IMR-90 (cell line): ENCODE data around the gene FAM98C. TPM values are rescaled to one million over a fixed set of nuclear protein-coding genes. Genes with fewer than 3 reads are reported as not detected.

Experiments
- ATAC-seq: fragments of 200-7000 bp; cut with Tn5 transposase; 2 replicates; pipeline ENCODE4 v1.9.1; 2020; ENCODE audit warnings: low read depth, mild to moderate bottlenecking, moderate library complexity
- BruUV-seq: library from RNA; stranded (reverse); fragments of 400-500 nt; replicated peaks from 2 replicates; lab custom pipeline; 2021; lab: Mats Ljungman, UMichigan
- CTCF ChIA-PET: fragments of 300-600 bp; formaldehyde crosslinking; extraction: SDS; loops from one replicate; lab custom pipeline; 2021; ENCODE audit warnings: antibody characterized with exemption; lab: Yijun Ruan, JAX
- POLR2A ChIA-PET: fragments of 300-600 bp; sonication (Branson Sonifier 250); formaldehyde crosslinking; loops from one replicate; lab custom pipeline; 2022; ENCODE audit warnings: antibody characterized with exemption; ENCODE audit not compliant: unreplicated experiment; lab: Charles Lee
- DNase-seq: peaks from one replicate; pipeline ENCODE4 v3.0.0; 2013
- H2AFZ ChIP-seq: replicated peaks from 2 replicates; pipeline ENCODE3; 2013; ENCODE audit warnings: low read length, mild to moderate bottlenecking; ENCODE audit not compliant: poor library complexity
- H2AK5ac ChIP-seq: 2 replicates; pipeline ENCODE4 v1.6.1; 2013; ENCODE audit warnings: low read depth, low read length, inconsistent platforms
- H2AK9ac ChIP-seq: replicated peaks from 2 replicates; pipeline ENCODE3; 2013; ENCODE audit warnings: mild to moderate bottlenecking, low read depth, low read length, moderate library complexity; ENCODE audit not compliant: poor library complexity
- H2BK120ac ChIP-seq: 2 replicates; pipeline ENCODE4 v1.6.1; 2013; ENCODE audit warnings: low read depth, low read length, inconsistent platforms
- H2BK15ac ChIP-seq: 3 replicates; pipeline ENCODE4 v1.6.1; 2013; ENCODE audit warnings: low read depth, low read length, inconsistent platforms
- H2BK20ac ChIP-seq: 2 replicates; pipeline ENCODE4 v1.6.1; 2013; ENCODE audit warnings: low read depth, mild to moderate bottlenecking, inconsistent platforms, low read length, moderate library complexity
- H2BK5ac ChIP-seq: 2 replicates; pipeline ENCODE4 v1.6.1; 2013; ENCODE audit warnings: mild to moderate bottlenecking, low read depth, low read length, inconsistent platforms; ENCODE audit not compliant: poor library complexity, severe bottlenecking
- H3K14ac ChIP-seq: replicated peaks from 2 replicates; pipeline ENCODE4 v1.6.1; 2013; ENCODE audit warnings: low read depth, low read length, inconsistent platforms
- H3K18ac ChIP-seq: 2 replicates; pipeline ENCODE4 v1.6.1; 2013; ENCODE audit warnings: low read depth, low read length, control low read depth
- H3K23ac ChIP-seq: 2 replicates; pipeline ENCODE4 v1.6.1; 2013; ENCODE audit warnings: low read depth, low read length, inconsistent platforms
- H3K27ac ChIP-seq: 2 replicates; pipeline ENCODE4 v1.5.1; 2013; ENCODE audit warnings: mild to moderate bottlenecking, control low read depth, low read length; ENCODE audit not compliant: insufficient read depth
- H3K27me3 ChIP-seq: 2 replicates; pipeline ENCODE4 v1.6.1; 2013; ENCODE audit warnings: low read length; ENCODE audit not compliant: control insufficient read depth, insufficient read depth
- H3K36me3 ChIP-seq: 2 replicates; pipeline ENCODE4 v1.6.1; 2013; ENCODE audit warnings: low read length, mixed read lengths; ENCODE audit not compliant: control insufficient read depth, insufficient read depth
- H3K4ac ChIP-seq: 2 replicates; pipeline ENCODE4 v1.6.1; 2013; ENCODE audit warnings: low read depth, low read length, inconsistent platforms
- H3K4me1 ChIP-seq: 2 replicates; pipeline ENCODE4 v1.6.1; 2013; ENCODE audit warnings: low read length, mixed read lengths; ENCODE audit not compliant: control insufficient read depth, insufficient read depth
- H3K4me2 ChIP-seq: 2 replicates; pipeline ENCODE4 v1.6.1; 2013; ENCODE audit warnings: low read depth, mild to moderate bottlenecking, control low read depth, low read length, moderate library complexity
- H3K4me3 ChIP-seq: 2 replicates; pipeline ENCODE4 v1.5.1; 2013; ENCODE audit warnings: low read depth, mild to moderate bottlenecking, control low read depth, low read length, moderate library complexity; ENCODE audit not compliant: insufficient read depth
- H3K56ac ChIP-seq: 2 replicates; pipeline ENCODE4 v1.6.1; 2013; ENCODE audit warnings: low read length, inconsistent platforms; ENCODE audit not compliant: insufficient read depth; ENCODE audit errors: extremely low read depth
- H3K79me1 ChIP-seq, 2 experiments: 2 replicates each; pipeline ENCODE4 v1.6.1; 2013; ENCODE audit warnings: low read length in 2 of 2, inconsistent platforms in 1 of 2, low read depth in 1 of 2
- H3K9ac ChIP-seq: 2 replicates; pipeline ENCODE4 v1.6.1; 2013; ENCODE audit warnings: low read depth, low read length, control low read depth
- H3K9me1 ChIP-seq: 2 replicates; pipeline ENCODE4 v1.6.1; 2013; ENCODE audit warnings: low read length, inconsistent platforms; ENCODE audit not compliant: insufficient read depth
- H3K9me3 ChIP-seq: 2 replicates; pipeline ENCODE4 v1.6.1; 2013; ENCODE audit warnings: low read length; ENCODE audit not compliant: control insufficient read depth, insufficient read depth
- H4K20me1 ChIP-seq: 2 replicates; pipeline ENCODE4 v1.6.1; 2013; ENCODE audit warnings: low read length, inconsistent platforms; ENCODE audit not compliant: insufficient read depth
- H4K5ac ChIP-seq: 2 replicates; pipeline ENCODE4 v1.6.1; 2013; ENCODE audit warnings: mild to moderate bottlenecking, low read depth, low read length, control low read depth
- H4K8ac ChIP-seq, 2 experiments: 2 replicates each; pipeline ENCODE4 v1.6.1; 2013; ENCODE audit warnings: low read depth in 2 of 2, low read length in 2 of 2, control low read depth in 1 of 2, inconsistent platforms in 1 of 2
- H4K91ac ChIP-seq: 2 replicates; pipeline ENCODE4 v1.6.1; 2013; ENCODE audit warnings: low read depth, low read length, inconsistent platforms; ENCODE audit not compliant: insufficient read depth
- BHLHE40 ChIP-seq: fragments of 150-350 bp; IDR thresholded peaks from 2 replicates; pipeline ENCODE4 v1.6.1; 2016; ENCODE audit warnings: mild to moderate bottlenecking, low read depth, low read length
- CEBPB ChIP-seq: IDR thresholded peaks from 2 replicates; pipeline ENCODE4 v1.6.1; 2012; ENCODE audit warnings: low read depth, low read length, improper control_type of control experiment
- CHD1 ChIP-seq: IDR thresholded peaks from 2 replicates; pipeline ENCODE4 v1.6.1; 2012; ENCODE audit warnings: low read depth, low read length, improper control_type of control experiment
- FOS ChIP-seq: fragments of 150-350 bp; IDR thresholded peaks from 2 replicates; pipeline ENCODE4 v1.6.1; 2016; ENCODE audit warnings: low read depth, low read length
- MAFK ChIP-seq: IDR thresholded peaks from 2 replicates; pipeline ENCODE4 v1.6.1; 2012; ENCODE audit warnings: low read depth, low read length, improper control_type of control experiment
- MAZ ChIP-seq: IDR thresholded peaks from 2 replicates; pipeline ENCODE4 v1.6.1; 2012; ENCODE audit warnings: low read depth, mild to moderate bottlenecking, low read length, improper control_type of control experiment, moderate library complexity, borderline replicate concordance
- MXI1 ChIP-seq: IDR thresholded peaks from 2 replicates; pipeline ENCODE4 v1.6.1; 2012; ENCODE audit warnings: low read depth, mild to moderate bottlenecking, low read length, moderate library complexity, borderline replicate concordance
- NFE2L2 ChIP-seq: fragments of 150-350 bp; IDR thresholded peaks from 2 replicates; pipeline ENCODE4 v1.6.1; 2016; ENCODE audit warnings: low read depth, mild to moderate bottlenecking, low read length
- POLR2A ChIP-seq: IDR thresholded peaks from 2 replicates; pipeline ENCODE4 v1.6.1; 2012; ENCODE audit warnings: mild to moderate bottlenecking, low read depth, low read length
- RAD21 ChIP-seq: IDR thresholded peaks from 2 replicates; pipeline ENCODE4 v1.6.1; 2012; ENCODE audit warnings: low read length, improper control_type of control experiment
- RFX5 ChIP-seq: IDR thresholded peaks from 2 replicates; pipeline ENCODE4 v1.8.0; 2012; ENCODE audit warnings: low read depth, mild to moderate bottlenecking, low read length, moderate library complexity
- SMC3 ChIP-seq: fragments of 150-350 bp; IDR thresholded peaks from 2 replicates; pipeline ENCODE4 v1.6.1; 2016; ENCODE audit warnings: low read depth, mild to moderate bottlenecking, antibody characterized with exemption, low read length, moderate library complexity
- WGBS, 2 experiments: methylation state at CpG; one replicate each; pipeline versions ENCODE4 v1.1.5 to v1.1.7; 2013; ENCODE audit warnings: missing lambda C conversion rate in 2 of 2; ENCODE audit not compliant: insufficient read length in 1 of 2; ENCODE audit errors: extremely low coverage in 2 of 2; 5-methylcytosine and 5-hydroxymethylcytosine counted together
- dilution Hi-C: fragments of 300-500 bp; cut with HindIII; formaldehyde crosslinking; loops from one replicate; pipeline ENCODE4 v1.14.3; 2018; ENCODE audit warnings: low sequenced_read_pairs; ENCODE audit not compliant: unreplicated experiment
- in situ Hi-C: fragments of 300-500 bp; cut with MboI; formaldehyde crosslinking; loops from 3 replicates; pipeline ENCODE4 v1.14.3; 2019; ENCODE audit warnings: low sequenced_read_pairs, inconsistent platforms, mixed read lengths
- intact Hi-C: fragments of 100-400 bp; cut with micrococcal nuclease; formaldehyde crosslinking; loops from 2 replicates; pipeline ENCODE4 v1.10.0; 2022
- polyA plus RNA-seq, 3 experiments: library from polyadenylated mRNA; depleted of rRNA; stranded (reverse); fragments of >200 nt; gene quantifications; 2 replicates each; pipeline ENCODE4 v1.2.3, GENCODE V29; 2012; ENCODE audit warnings: low replicate concordance in 1 of 3
- total RNA-seq: library from RNA; depleted of rRNA; stranded (reverse); fragments of >200 nt; gene quantifications from 2 replicates; pipeline ENCODE4 v1.2.3, GENCODE V29; 2012
- TF ChIP-seq, protein P1 (sequence below): fragments of 150-350 bp; IDR thresholded peaks from 2 replicates; pipeline ENCODE4 v1.6.1; 2017; ENCODE audit warnings: mild to moderate bottlenecking, antibody characterized with exemption, low read length, low read depth
- TF ChIP-seq, protein P2 (sequence below): conservative IDR thresholded peaks from 2 replicates; pipeline ENCODE4 v1.5.1; 2012; ENCODE audit warnings: mild to moderate bottlenecking, low read depth, low read length, improper control_type of control experiment

FAM98C gene
- total and polyA plus RNA-seq, 2 of the 4 experiments (the other 2 are of a cell fraction) = 3.6 to 17.9 TPM

DNA sequence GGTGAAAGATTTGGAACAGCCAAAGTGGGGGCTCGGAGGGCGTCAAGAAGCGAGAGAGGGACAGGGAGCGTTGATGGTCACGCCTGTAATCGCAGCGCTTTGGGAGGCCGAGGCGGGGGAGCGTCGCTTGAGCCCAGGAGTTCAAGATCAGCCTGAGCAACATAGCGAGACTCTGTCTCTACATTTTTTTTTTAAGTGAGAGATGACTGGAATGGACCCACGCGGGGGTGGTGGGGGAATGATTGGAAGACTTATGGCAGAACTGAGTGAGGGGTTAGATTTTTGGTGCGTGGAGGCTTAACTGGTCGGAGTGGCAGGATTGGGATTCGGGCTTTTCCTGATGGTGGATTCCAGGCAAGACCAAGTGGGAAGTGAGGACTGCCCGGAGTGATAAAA is 27.8 kb upstream of the FAM98C start:
- no peak overlapping the region for H2BK20ac ChIP-seq
- H3K36me3 ChIP-seq = peaks cover 21% of the 10 kb centered on the region
- peak overlapping the region; percentile 95; the same call in 1 of the 2 replicates for H3K23ac ChIP-seq
- H3K9me1 ChIP-seq = peaks cover 19% of the 10 kb centered on the region
- H3K18ac ChIP-seq = no peak overlapping the region; the same call in 1 of the 2 replicates
- H3K4me1 ChIP-seq = peaks cover 12% of the 10 kb centered on the region
- H2AK9ac ChIP-seq = peak overlapping the region; percentile 99
- peak overlapping the region; percentile 59 for H3K4me3 ChIP-seq
- H3K27ac ChIP-seq = peak overlapping the region; percentile 86
- ATAC-seq = peak; percentile 19
- H4K5ac ChIP-seq = peak overlapping the region; percentile 43
- peak overlapping the region; percentile 99 for H3K14ac ChIP-seq
- WGBS, 2 experiments = 1% methylated on average over 16 of the region's 18 CpGs; no CpG with 5 or more reads in 1 of the 2 experiments
- peak overlapping the region; percentile 88 for H2AK5ac ChIP-seq
- H3K9ac ChIP-seq = peak overlapping the region; percentile 88
- H4K20me1 ChIP-seq = peaks cover 40% of the 10 kb centered on the region
- CTCF ChIA-PET = interaction anchor here (1.1 kb wide), 1 partner anchor 12 kb away, joined by 4 read pairs; the partner anchor contains the start of gene GGN
- peak overlapping the region; percentile 48; the same call in 1 of the 3 replicates for H2BK15ac ChIP-seq
- DNase-seq = peak; percentile 11
- POLR2A ChIA-PET = interaction anchor here (0.6 kb wide), 1 partner anchor 13 kb away, joined by 3 read pairs; no protein-coding TSS in a partner anchor
- H3K79me1 ChIP-seq = peaks cover 19 to 51% of the 10 kb centered on the region in 2 experiments; a peak in 3 of 4 replicates
- peak overlapping the region; percentile 96 for H3K4ac ChIP-seq
- H2BK120ac ChIP-seq = peak overlapping the region; percentile 60
- H3K56ac ChIP-seq = peak overlapping the region; percentile 92
- dilution Hi-C loops (no loop called here), intact Hi-C loops (loop anchor here (2.0 kb wide), 2 partner anchors 14 to 38 kb away; partner anchors contain the start of genes GGN and SPRED3), in situ Hi-C loops (no loop called here)
- TF ChIP-seq SMC3 (no peak), POLR2A (no peak), CHD1 (no peak), NFE2L2 (no peak), RFX5 (no peak), MXI1 (no peak), CEBPB (no peak), MAFK (no peak), BHLHE40 (no peak), RAD21 (no peak), MAZ (no peak), FOS (no peak)
- TF ChIP-seq, protein P1, sequence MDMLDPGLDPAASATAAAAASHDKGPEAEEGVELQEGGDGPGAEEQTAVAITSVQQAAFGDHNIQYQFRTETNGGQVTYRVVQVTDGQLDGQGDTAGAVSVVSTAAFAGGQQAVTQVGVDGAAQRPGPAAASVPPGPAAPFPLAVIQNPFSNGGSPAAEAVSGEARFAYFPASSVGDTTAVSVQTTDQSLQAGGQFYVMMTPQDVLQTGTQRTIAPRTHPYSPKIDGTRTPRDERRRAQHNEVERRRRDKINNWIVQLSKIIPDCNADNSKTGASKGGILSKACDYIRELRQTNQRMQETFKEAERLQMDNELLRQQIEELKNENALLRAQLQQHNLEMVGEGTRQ = no peak
- TF ChIP-seq, protein P2, sequence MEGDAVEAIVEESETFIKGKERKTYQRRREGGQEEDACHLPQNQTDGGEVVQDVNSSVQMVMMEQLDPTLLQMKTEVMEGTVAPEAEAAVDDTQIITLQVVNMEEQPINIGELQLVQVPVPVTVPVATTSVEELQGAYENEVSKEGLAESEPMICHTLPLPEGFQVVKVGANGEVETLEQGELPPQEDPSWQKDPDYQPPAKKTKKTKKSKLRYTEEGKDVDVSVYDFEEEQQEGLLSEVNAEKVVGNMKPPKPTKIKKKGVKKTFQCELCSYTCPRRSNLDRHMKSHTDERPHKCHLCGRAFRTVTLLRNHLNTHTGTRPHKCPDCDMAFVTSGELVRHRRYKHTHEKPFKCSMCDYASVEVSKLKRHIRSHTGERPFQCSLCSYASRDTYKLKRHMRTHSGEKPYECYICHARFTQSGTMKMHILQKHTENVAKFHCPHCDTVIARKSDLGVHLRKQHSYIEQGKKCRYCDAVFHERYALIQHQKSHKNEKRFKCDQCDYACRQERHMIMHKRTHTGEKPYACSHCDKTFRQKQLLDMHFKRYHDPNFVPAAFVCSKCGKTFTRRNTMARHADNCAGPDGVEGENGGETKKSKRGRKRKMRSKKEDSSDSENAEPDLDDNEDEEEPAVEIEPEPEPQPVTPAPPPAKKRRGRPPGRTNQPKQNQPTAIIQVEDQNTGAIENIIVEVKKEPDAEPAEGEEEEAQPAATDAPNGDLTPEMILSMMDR = no peak
- H4K91ac ChIP-seq = peak overlapping the region; percentile 87
- H3K27me3 ChIP-seq = peaks cover under 1% of the 10 kb centered on the region; the same call in 1 of the 2 replicates
- H2AFZ ChIP-seq = peak overlapping the region; percentile 96
- peak overlapping the region; percentile 65 for H2BK5ac ChIP-seq
- H4K8ac ChIP-seq = peak overlapping the region; percentile 68 to 94
- no TSS peak for BruUV-seq
- H3K9me3 ChIP-seq = no peaks in the 10 kb centered on the region
- H3K4me2 ChIP-seq = peak overlapping the region; percentile 84
